Endothelial cell of umbilical vein (primary cell): ENCODE results near the gene PTPRD. TPM values are rescaled to one million over a fixed set of nuclear protein-coding genes. Genes with fewer than 3 reads are reported as not detected.

Experiments
- BruUV-seq: library from RNA; stranded (reverse); fragments of 400-500 nt; replicated peaks from 2 replicates; lab custom pipeline; 2021; lab: Mats Ljungman, UMichigan
- CTCF ChIA-PET: fragments of 300-600, 350-600 bp; sonication (Branson Sonifier 250); formaldehyde crosslinking; loops from one replicate; lab custom pipeline; 2021; ENCODE audit warnings: antibody characterized with exemption, inconsistent platforms; lab: Charles Lee
- POLR2A ChIA-PET: fragments of 300-600, 350-600 bp; sonication (Branson Sonifier 250); formaldehyde crosslinking; loops from one replicate; lab custom pipeline; 2021; ENCODE audit warnings: antibody characterized with exemption, inconsistent platforms; lab: Charles Lee
- DNase-seq: peaks from one replicate; pipeline ENCODE4 v3.0.0-alpha.2; 2011; ENCODE audit warnings: low read depth, low spot score
- FAIRE-seq: peaks from 2 replicates; lab custom pipeline; 2011; peaks lifted over from hg19 to GRCh38; lab: Jason Lieb, UNC
- H2AFZ ChIP-seq: 2 replicates; pipeline ENCODE4 v1.6.0; 2012; ENCODE audit warnings: low read depth, low read length, control low read depth, inconsistent platforms
- H3K27ac ChIP-seq: 2 replicates; pipeline ENCODE4 v1.5.1; 2011; ENCODE audit warnings: low read depth, mild to moderate bottlenecking, control low read depth, low read length, moderate library complexity; ENCODE audit not compliant: insufficient read depth
- H3K27me3 ChIP-seq, 2 experiments: 2 replicates each; pipeline versions ENCODE4 v1.6.0 to v1.6.1; 2011; ENCODE audit warnings: low read length in 2 of 2, mixed read lengths in 1 of 2; ENCODE audit not compliant: control insufficient read depth in 2 of 2, insufficient read depth in 2 of 2
- H3K36me3 ChIP-seq, 2 experiments: 2 replicates in 1 of 2; 3 replicates in 1 of 2; pipeline ENCODE4 v1.5.1; 2011; ENCODE audit warnings: low read length in 2 of 2, mild to moderate bottlenecking in 1 of 2, moderate library complexity in 1 of 2; ENCODE audit not compliant: control insufficient read depth in 2 of 2, insufficient read depth in 2 of 2; ENCODE audit errors: extremely low read depth in 1 of 2
- H3K4me1 ChIP-seq: 3 replicates; pipeline ENCODE4 v1.5.1; 2011; ENCODE audit warnings: mild to moderate bottlenecking, low read length; ENCODE audit not compliant: control insufficient read depth, insufficient read depth; ENCODE audit errors: extremely low read depth
- H3K4me2 ChIP-seq: 2 replicates; pipeline ENCODE4 v1.6.1; 2011; ENCODE audit warnings: low read length, control low read depth, mixed read lengths; ENCODE audit not compliant: insufficient read depth
- H3K4me3 ChIP-seq, 3 experiments: fragments of 200-600 bp in 1 of 3; sonication (generic), shearing (Covaris generic) in 1 of 3; replicated peaks in 1 of 3; 2 replicates each; pipeline ENCODE4 v1.5.1; 2011 to 2016; ENCODE audit warnings: control low read depth in 3 of 3, low read length in 3 of 3, mild to moderate bottlenecking in 2 of 3, inconsistent platforms in 1 of 3, low read depth in 1 of 3, moderate library complexity in 1 of 3; ENCODE audit not compliant: insufficient read depth in 1 of 3
- H3K79me2 ChIP-seq: 2 replicates; pipeline ENCODE4 v1.6.0; 2012; ENCODE audit warnings: low read length, inconsistent platforms; ENCODE audit not compliant: control insufficient read depth, insufficient read depth
- H3K9ac ChIP-seq: replicated peaks from 2 replicates; pipeline ENCODE3; 2011; ENCODE audit warnings: low read length, control low read depth; ENCODE audit not compliant: insufficient read depth; ENCODE audit errors: extremely low read depth
- H3K9me1 ChIP-seq: replicated peaks from 3 replicates; pipeline ENCODE4 v1.6.0; 2011; ENCODE audit warnings: mild to moderate bottlenecking, low read length; ENCODE audit not compliant: control insufficient read depth, insufficient read depth; ENCODE audit errors: extremely low read depth
- H3K9me3 ChIP-seq: replicated peaks from 2 replicates; pipeline ENCODE4 v1.5.1; 2012; ENCODE audit warnings: low read length, inconsistent platforms; ENCODE audit not compliant: control insufficient read depth, insufficient read depth
- H4K20me1 ChIP-seq: replicated peaks from 2 replicates; pipeline ENCODE3; 2011; ENCODE audit warnings: mild to moderate bottlenecking, low read length; ENCODE audit not compliant: control insufficient read depth, insufficient read depth; ENCODE audit errors: extremely low read depth
- CTCF ChIP-seq, 2 donors: IDR thresholded peaks; 1 replicate in 1 of 2; 2 replicates in 1 of 2; pipeline ENCODE4 v1.5.1; 2011; ENCODE audit warnings: low read length in 2 of 2, mild to moderate bottlenecking in 2 of 2, moderate library complexity in 2 of 2, control low read depth in 1 of 2, inconsistent platforms in 1 of 2, low read depth in 1 of 2; ENCODE audit not compliant: insufficient read depth in 1 of 2; ENCODE audit errors: extremely low read depth in 1 of 2
- EZH2 ChIP-seq: IDR thresholded peaks from 2 replicates; pipeline ENCODE4 v1.6.1; 2012; ENCODE audit warnings: borderline replicate concordance, low read depth, mild to moderate bottlenecking, moderate library complexity, low read length, inconsistent platforms; ENCODE audit not compliant: severe bottlenecking
- FOS ChIP-seq: IDR thresholded peaks from 2 replicates; pipeline ENCODE4 v1.6.1; 2011; ENCODE audit warnings: mild to moderate bottlenecking, low read length, moderate library complexity, borderline replicate concordance; ENCODE audit not compliant: insufficient read depth
- GATA2 ChIP-seq: IDR thresholded peaks from 2 replicates; pipeline ENCODE4 v1.7.0; 2011; ENCODE audit warnings: low read depth, mild to moderate bottlenecking, moderate library complexity, mixed read lengths, low read length; ENCODE audit not compliant: insufficient read length, insufficient read depth
- JUN ChIP-seq: IDR thresholded peaks from 2 replicates; pipeline ENCODE4 v1.6.1; 2011; ENCODE audit warnings: borderline replicate concordance, low read depth; ENCODE audit not compliant: insufficient read length, insufficient read depth
- MAX ChIP-seq: IDR thresholded peaks from 2 replicates; pipeline ENCODE4 v1.6.1; 2011; ENCODE audit not compliant: insufficient read depth, insufficient read length
- MYC ChIP-seq: IDR thresholded peaks from one replicate; pipeline ENCODE4 v1.6.1; 2011; ENCODE audit warnings: mild to moderate bottlenecking, low read depth, low read length
- POLR2A ChIP-seq: IDR thresholded peaks from 2 replicates; pipeline ENCODE4 v1.6.1; 2012; ENCODE audit warnings: low read depth, mild to moderate bottlenecking, control low read depth, low read length
- POLR2AphosphoS5 ChIP-seq: IDR thresholded peaks from 2 replicates; pipeline ENCODE4 v1.6.1; 2012; ENCODE audit warnings: low read depth, mild to moderate bottlenecking, control low read depth, low read length, moderate library complexity; ENCODE audit not compliant: insufficient read depth
- dilution Hi-C: fragments of 300-500 bp; cut with MboI; formaldehyde crosslinking; loops from one replicate; pipeline ENCODE4 v1.15.0; 2019; ENCODE audit warnings: low sequenced_read_pairs; ENCODE audit not compliant: extremely low pct_ligation_motif_present
- intact Hi-C: fragments of 100-400 bp; cut with micrococcal nuclease; formaldehyde crosslinking; loops from one replicate; pipeline ENCODE4 v1.10.0; 2022
- polyA plus RNA-seq, 4 experiments: library from polyadenylated mRNA; depleted of rRNA in 3 of 4; stranded (reverse) in 3 of 4; unstranded in 1 of 4; fragments of >200 nt; gene quantifications; 2 replicates each; pipeline versions ENCODE4 v1.2.1 to v1.2.3, GENCODE V29; 2011 to 2012; ENCODE audit warnings: missing spikeins in 1 of 4
- total RNA-seq: library from RNA; stranded (reverse); gene quantifications from 2 replicates; pipeline ENCODE4 v1.2.3, GENCODE V29; 2021

The PTPRD gene
- total and polyA plus RNA-seq, 2 donors (not counting 3 experiments of a cell fraction or from before 2014, with no cell fraction given): 5.5 to 5.7 TPM

GRCh38 chr9:8659108-8659507 lies 1953.7 kb downstream of the PTPRD start:
- dilution Hi-C loops: no loop called here
- ChIA-PET POLR2A (no interaction called here), CTCF (no interaction called here)
- no peaks in the 10 kb centered on the region for H3K9me3 ChIP-seq
- no peak for FAIRE-seq
- TF ChIP-seq MYC (no peak), POLR2AphosphoS5 (no peak), JUN (no peak), POLR2A (no peak), EZH2 (no peak), MAX (no peak), FOS (no peak), GATA2 (no peak), CTCF (IDR thresholded peaks at IDR 0.05; ENCODE audit: extremely low read depth in 1 of 2, insufficient read depth in 1 of 2, low read depth in 1 of 2, low read length in 2 of 2) (no peak)
- BruUV-seq: no TSS peak
- H3K4me1 ChIP-seq: no peaks in the 10 kb centered on the region
- no peaks in the 10 kb centered on the region for H4K20me1 ChIP-seq
- H3K9me1 ChIP-seq: no peaks in the 10 kb centered on the region
- H2AFZ ChIP-seq: no peak overlapping the region
- intact Hi-C loops: no loop called here
- no peak overlapping the region for H3K9ac ChIP-seq
- no peaks in the 10 kb centered on the region for H3K27me3 ChIP-seq
- no peak for DNase-seq
- H3K4me2 ChIP-seq: no peak overlapping the region
- H3K36me3 ChIP-seq: no peaks in the 10 kb centered on the region
- no peaks in the 10 kb centered on the region for H3K79me2 ChIP-seq
- H3K27ac ChIP-seq: no peak overlapping the region
- H3K4me3 ChIP-seq: no peak overlapping the region
